ENCODE measurements around the gene ZBTB3. TPM values are rescaled to one million over a fixed set of nuclear protein-coding genes. Genes with fewer than 3 reads are reported as not detected.
A peak's percentile ranks its signal among the peaks of the same experiment; 100 is the strongest.
"Not testable (repeated sequence)": the region's sequence is repeated elsewhere in the genome, so short reads cannot be mapped to it uniquely, and the experiment has no call there.

Gene ZBTB3
- polyA plus RNA-seq, 5 donors, result 5.6 to 9.6 (median 7.0) TPM

DNA sequence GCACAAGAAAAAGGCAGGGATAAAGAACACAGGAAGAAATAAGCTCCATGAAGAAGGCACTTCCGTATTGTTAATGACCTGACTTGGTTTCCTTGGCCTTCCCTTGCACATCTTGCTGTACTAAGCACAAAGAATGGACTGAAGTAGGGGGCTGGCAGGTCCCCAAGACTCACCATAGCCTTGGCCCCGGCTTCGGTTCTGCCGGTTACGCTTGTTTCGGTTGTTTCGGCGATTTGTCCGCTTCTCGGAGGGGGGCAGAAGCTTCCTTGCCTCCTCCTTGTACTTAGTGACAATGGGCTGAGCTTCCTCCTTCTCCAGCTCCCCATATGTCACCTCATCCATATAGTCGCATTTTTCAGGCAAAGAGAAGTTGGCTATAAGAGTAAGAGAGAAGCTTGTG lies 37.1 kb downstream of the ZBTB3 start:
- DNase-seq, result no peak

- DNase-seq, result no peak
Observed at GRCh38 chr11:62716206-62716605, 37.8 kb downstream of the ZBTB3 start.

- DNase-seq, result no peak
Observed at GRCh38 chr11:62715150-62716130, 38.5 kb downstream of the ZBTB3 start.

DNA sequence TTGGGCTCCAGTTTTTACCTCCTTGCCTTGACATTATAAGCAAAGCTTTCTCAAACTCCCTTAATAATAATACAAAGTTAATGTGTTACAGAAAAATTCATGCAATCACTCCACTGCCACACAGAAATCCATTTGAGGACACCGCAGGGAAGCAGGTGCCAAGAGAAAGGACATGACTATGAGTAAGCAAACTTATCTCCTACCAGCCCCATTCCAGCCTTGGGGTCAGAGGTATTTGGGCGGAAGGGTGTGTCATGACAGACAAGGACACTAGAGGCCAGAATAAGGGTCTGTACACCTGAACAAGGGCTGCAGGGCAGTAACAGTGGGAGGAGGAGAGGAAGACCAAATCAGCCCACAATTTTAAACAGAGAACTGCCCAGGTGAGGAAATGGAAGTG lies 40.6 kb downstream of the ZBTB3 start:
- no peak for DNase-seq

DNA sequence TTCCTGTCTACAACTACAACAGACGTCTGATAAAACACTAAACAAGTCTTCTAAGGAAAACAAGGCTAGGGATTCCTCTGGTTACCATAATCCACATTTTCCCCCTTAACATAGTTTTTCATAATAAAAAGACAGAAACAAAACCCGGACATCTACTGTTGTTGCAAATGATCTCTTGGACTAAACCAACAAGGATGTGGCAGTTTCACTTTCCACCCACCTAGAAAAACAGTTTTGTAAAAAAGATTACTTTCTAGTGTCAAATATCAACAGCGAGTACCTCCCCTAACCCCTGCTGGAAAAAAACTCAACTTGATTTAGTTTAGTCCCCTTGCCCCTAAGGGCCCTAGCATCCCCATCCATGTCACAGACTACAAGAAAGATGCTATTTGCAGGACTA lies 41.1 kb downstream of the ZBTB3 start:
- DNase-seq, result no peak

DNA sequence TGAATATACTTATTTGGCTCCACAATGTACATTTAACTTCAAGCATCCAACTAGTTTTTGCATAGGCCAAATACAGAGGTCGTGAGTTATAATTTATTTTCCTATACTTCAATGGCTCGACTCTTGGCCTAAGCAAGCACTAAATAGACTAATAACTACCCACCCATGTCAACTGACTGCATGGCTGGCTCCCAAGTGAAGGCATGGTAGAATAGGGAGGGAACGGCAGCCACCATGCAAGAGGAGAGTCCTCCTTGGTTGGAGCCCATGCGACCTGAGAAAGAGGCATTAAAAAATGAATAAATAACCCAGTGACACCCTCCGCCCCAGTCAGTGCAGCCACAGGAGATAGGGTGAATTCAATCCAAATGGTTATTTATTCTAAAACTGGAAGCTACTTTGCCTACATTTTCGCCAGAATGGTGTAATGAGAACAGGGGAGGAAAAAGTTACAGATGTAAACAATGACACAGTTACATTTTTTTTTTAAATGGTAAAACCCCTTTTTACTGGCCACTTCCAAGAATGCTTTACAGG lies 41.6 kb downstream of the ZBTB3 start:
- no peak for DNase-seq

GRCh38 chr11:62710001-62710345 lies 44.0 kb downstream of the ZBTB3 start:
- DNase-seq, result no peak

DNA sequence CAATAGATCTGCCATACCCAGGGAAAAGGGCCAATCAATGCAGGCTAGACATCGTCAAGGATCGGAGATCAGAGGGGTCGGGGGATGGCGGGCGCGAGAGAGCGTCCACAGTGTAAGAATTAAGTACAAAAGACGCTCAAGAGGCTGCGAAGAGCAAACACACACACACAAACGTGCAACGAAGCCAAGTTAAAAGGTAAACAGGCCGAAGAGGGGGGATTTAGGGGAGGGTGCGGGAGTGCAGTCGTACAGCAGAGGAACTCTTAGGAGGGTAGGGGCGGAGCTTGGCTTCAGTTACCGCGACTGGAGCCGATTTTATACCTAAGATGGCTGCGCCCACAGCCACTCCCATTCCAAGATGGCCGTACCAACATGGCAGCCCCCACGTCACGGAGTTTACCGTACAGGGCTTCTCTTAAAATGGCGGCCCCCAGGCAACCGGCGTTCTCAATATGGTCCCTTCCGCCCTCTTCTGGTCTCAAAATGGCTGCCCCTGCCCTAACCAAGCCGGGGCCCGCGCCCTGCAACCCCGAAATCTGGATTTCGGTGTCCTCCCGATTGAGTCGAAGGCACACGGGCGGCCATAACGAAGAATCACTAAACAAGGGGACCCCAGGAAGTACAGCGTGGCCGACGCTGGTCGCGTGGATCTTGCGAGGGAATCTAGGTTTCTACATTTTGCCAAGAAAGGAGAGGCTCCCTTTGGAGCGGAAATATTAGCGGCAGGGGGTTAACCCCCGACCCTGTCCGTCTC lies 44.5 kb downstream of the ZBTB3 start:
- peak; percentile 96 to 98 for DNase-seq

DNA sequence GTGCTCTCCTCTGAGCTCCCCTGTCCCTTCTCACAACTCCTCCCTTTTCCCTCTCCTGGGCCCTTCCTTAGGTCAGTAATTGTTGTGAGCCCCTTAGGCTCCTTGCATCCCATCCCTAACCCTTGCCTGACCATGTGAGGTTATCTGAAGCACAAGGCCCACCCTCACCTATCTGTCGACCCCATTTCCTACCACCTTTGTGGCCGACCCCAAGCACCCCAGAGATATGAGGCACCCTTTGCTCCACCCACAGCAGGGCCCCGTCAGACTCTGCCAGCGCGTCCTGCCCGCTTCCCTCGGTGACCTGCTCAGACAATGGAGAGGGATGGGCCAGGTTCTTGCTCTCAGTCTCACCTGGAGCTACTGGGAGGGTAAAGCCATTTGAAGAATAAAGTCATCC lies 45.2 kb downstream of the ZBTB3 start:
- no peak for DNase-seq

- no peak for DNase-seq
Observed at GRCh38 chr11:62708392-62708791, 45.6 kb downstream of the ZBTB3 start.

GRCh38 chr11:62707277-62707861 lies 46.6 kb downstream of the ZBTB3 start, which contains the start of the genes BSCL2 and GNG3:
TSS of gene BSCL2 (minus strand) at chr11:62707424. CDS start at chr11:62707195, 229 bp downstream.
TSS of gene GNG3 (plus strand) at chr11:62707676. CDS start at chr11:62708296, 620 bp downstream.
- no peak for DNase-seq

DNA sequence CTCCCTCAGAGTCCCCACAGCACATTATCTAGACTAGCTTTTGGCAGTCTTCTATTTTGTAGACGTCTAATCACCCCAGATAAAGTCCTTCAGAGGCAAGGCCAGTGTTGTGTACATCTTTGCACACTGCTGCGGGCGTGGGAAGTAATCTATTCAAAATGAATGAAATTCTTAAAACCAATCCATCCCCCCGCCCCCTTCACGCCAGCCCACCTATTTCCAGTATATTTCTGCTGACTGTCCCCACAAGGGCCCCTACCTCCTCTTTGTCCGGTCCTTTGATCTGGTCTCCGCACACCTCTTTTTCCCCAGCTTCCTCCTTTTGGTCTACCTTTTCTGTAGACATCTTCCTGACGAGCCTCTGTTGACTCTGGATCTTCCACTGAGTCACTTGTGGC lies 47.1 kb downstream of the ZBTB3 start:
- no peak for DNase-seq

DNA sequence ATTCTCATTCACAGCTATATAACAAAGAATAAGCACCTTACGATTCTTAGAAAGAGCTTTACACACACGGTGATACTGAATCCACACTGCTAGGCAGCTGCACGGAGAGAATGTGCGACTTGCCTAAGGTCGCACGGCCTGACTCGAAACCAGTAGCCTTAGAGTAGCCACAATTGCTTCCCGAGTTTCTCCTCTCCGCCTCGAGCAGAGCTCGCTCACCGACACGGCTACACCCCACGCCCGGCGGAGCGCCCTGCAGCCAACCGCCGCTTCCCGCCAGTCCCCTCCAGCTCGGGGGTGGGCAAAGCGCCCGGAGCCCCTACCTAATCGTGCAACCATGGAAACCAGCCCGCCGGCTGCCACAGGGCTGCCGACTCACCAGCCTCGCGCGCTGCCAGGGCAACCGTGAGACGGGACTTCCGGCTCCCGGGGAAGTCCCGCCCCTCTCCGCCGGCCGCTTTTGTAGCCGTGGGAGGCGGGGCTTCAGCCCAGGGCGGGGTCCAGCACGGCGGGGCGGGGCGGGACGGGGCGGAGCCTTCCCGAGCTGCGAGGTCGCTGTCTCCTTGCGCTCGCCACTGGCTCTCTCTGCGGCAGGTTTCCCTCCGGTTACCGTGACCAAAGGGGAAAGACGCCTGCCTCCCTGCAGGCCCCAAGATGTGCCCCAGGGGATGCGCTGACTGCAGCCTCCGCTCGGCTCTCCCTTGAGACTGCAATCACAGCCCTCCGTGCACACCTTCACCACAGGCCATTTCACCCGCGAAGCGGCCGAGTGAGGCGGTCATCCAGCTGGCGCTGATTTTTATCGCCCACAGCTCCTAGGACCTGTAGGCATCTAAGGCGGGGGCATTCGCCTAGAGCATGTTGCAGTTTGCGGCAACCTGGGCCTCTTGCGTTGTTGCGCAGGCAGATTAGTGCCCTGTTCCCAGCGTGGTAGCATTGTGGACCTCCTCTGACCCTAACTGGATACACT lies 47.8 kb downstream of the ZBTB3 start:
- DNase-seq, result peak; percentile 91 to 92

- DNase-seq, result no peak
Observed at GRCh38 chr11:62705413-62705812, 48.5 kb downstream of the ZBTB3 start.

DNA sequence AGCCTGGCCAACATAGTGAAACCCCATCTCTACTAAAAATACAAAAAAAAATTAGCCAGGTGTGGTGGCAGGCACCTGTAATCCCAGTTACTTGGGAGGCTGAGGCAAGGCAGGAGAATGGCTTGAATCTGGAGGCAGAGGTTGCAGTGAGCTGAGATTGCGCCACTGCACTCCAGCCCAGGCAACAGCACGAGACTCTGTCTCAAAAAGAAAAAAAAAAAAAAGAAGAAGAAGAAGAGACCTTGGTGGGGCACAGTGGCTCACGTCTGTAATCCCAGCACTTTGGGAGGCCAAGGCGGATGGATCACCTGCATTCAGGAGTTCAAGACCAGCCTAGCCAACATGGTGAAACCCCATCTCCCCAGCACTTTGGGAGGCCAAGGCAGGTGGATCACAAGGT lies 50.0 kb downstream of the ZBTB3 start:
- DNase-seq, result not testable (repeated sequence)

- DNase-seq, result no peak
Observed at GRCh38 chr11:62702246-62702645, 51.7 kb downstream of the ZBTB3 start.
